ENCODE results near the gene PRKG1. TPM values are rescaled to one million over a fixed set of nuclear protein-coding genes. Genes with fewer than 3 reads are reported as not detected.

Gene PRKG1
- polyA plus RNA-seq, 1 donor (not counting 4 experiments of a cell fraction or from before 2014, with no cell fraction given), result 0.24 TPM

GRCh38 chr10:52187521-52188258 is 1113.4 kb downstream of the PRKG1 start:
- TF ChIP-seq EZH2 (IDR thresholded peaks at IDR 0.05; ENCODE audit: low read length) (no peak), CTCF (optimal IDR thresholded peaks at IDR 0.05 in 1 of 3, IDR thresholded peaks at IDR 0.05 in 1 of 3, conservative IDR thresholded peaks at IDR 0.05 in 1 of 3; ENCODE audit: extremely low read depth in 1 of 3, insufficient read depth in 2 of 3, low read length in 3 of 3) (no peak)
- Histone ChIP-seq H3K9me1 (ENCODE audit: control insufficient read depth, extremely low read depth, insufficient read depth, low read length) (no peaks in the 10 kb centered on the region), H3K27ac (ENCODE audit: control insufficient read depth, insufficient read depth, low read length) (no peak overlapping the region), H3K79me2 (ENCODE audit: control insufficient read depth, insufficient read depth, low read length) (no peaks in the 10 kb centered on the region), H3K4me3 (ENCODE audit: control insufficient read depth in 2 of 3, extremely low read depth in 1 of 3, insufficient read depth in 2 of 3, low read depth in 1 of 3, low read length in 3 of 3) (no peak overlapping the region), H3K9me3 (ENCODE audit: control insufficient read depth, low read depth, low read length) (no peaks in the 10 kb centered on the region), H2AFZ (ENCODE audit: control insufficient read depth, low read length) (no peak overlapping the region), H3K9ac (ENCODE audit: control insufficient read depth, extremely low read depth, insufficient read depth, low read length) (no peak overlapping the region), H3K27me3 (ENCODE audit: control insufficient read depth, extremely low read depth, insufficient read depth, low read length) (no peaks in the 10 kb centered on the region), H3K36me3 (ENCODE audit: control insufficient read depth in 2 of 2, extremely low read depth in 1 of 2, insufficient read depth in 2 of 2, low read length in 2 of 2) (no peaks in the 10 kb centered on the region), H3K4me2 (ENCODE audit: control insufficient read depth, extremely low read depth, insufficient read depth, low read depth, low read length) (no peak overlapping the region), H4K20me1 (ENCODE audit: control insufficient read depth, extremely low read depth, insufficient read depth, low read length) (no peaks in the 10 kb centered on the region), H3K4me1 (ENCODE audit: control insufficient read depth, extremely low read depth, insufficient read depth, low read length) (no peaks in the 10 kb centered on the region)
- dilution Hi-C loops (cut with MboI; ENCODE audit: extremely low pct_ligation_motif_present, low sequenced_read_pairs), result no loop called here
- no peak for FAIRE-seq
- no peak for DNase-seq (ENCODE audit: low read depth, low spot score)

GRCh38 chr10:52191049-52191448 is 1116.8 kb downstream of the PRKG1 start:
- no peak for TF ChIP-seq EZH2 (IDR thresholded peaks at IDR 0.05; ENCODE audit: low read length)
- TF ChIP-seq CTCF (optimal IDR thresholded peaks at IDR 0.05 in 1 of 3, IDR thresholded peaks at IDR 0.05 in 1 of 3, conservative IDR thresholded peaks at IDR 0.05 in 1 of 3; ENCODE audit: extremely low read depth in 1 of 3, insufficient read depth in 2 of 3, low read length in 3 of 3), result no peak

More at GRCh38 chr10:52191049-52191448, 1116.8 kb downstream of the PRKG1 start:
- no peaks in the 10 kb centered on the region for H4K20me1 ChIP-seq (ENCODE audit: control insufficient read depth, extremely low read depth, insufficient read depth, low read length)
- dilution Hi-C loops (cut with MboI; ENCODE audit: extremely low pct_ligation_motif_present, low sequenced_read_pairs), result no loop called here
- H3K4me3 ChIP-seq (ENCODE audit: control insufficient read depth in 2 of 3, extremely low read depth in 1 of 3, insufficient read depth in 2 of 3, low read depth in 1 of 3, low read length in 3 of 3), result no peak overlapping the region
- no peak overlapping the region for H3K27ac ChIP-seq (ENCODE audit: control insufficient read depth, insufficient read depth, low read length)
- FAIRE-seq (no peak), DNase-seq (ENCODE audit: low read depth, low spot score) (no peak)
- H3K36me3 ChIP-seq (ENCODE audit: control insufficient read depth in 2 of 2, extremely low read depth in 1 of 2, insufficient read depth in 2 of 2, low read length in 2 of 2), result no peaks in the 10 kb centered on the region
- no peak overlapping the region for H3K9ac ChIP-seq (ENCODE audit: control insufficient read depth, extremely low read depth, insufficient read depth, low read length)
- no peaks in the 10 kb centered on the region for H3K9me1 ChIP-seq (ENCODE audit: control insufficient read depth, extremely low read depth, insufficient read depth, low read length)
- no peaks in the 10 kb centered on the region for H3K4me1 ChIP-seq (ENCODE audit: control insufficient read depth, extremely low read depth, insufficient read depth, low read length)
- no peaks in the 10 kb centered on the region for H3K79me2 ChIP-seq (ENCODE audit: control insufficient read depth, insufficient read depth, low read length)
- no peak overlapping the region for H3K4me2 ChIP-seq (ENCODE audit: control insufficient read depth, extremely low read depth, insufficient read depth, low read depth, low read length)
- H3K27me3 ChIP-seq (ENCODE audit: control insufficient read depth, extremely low read depth, insufficient read depth, low read length), result no peaks in the 10 kb centered on the region
- H2AFZ ChIP-seq (ENCODE audit: control insufficient read depth, low read length), result no peak overlapping the region
- no peaks in the 10 kb centered on the region for H3K9me3 ChIP-seq (ENCODE audit: control insufficient read depth, low read depth, low read length)

All from keratinocyte (primary cell).